HG02678 (cell line): Measurements from ENCODE around the gene PPP1R15A.
A peak's percentile ranks its signal among the peaks of the same experiment; 100 is the strongest.
"Not testable (repeated sequence)": the region's sequence is repeated elsewhere in the genome, so short reads cannot be mapped to it uniquely, and the experiment has no call there.

Experiments
- ATAC-seq: cut with Tn5 transposase; IDR thresholded peaks from one replicate; pipeline ENCODE4 v1.9.1; 2021; ENCODE audit warnings: mild to moderate bottlenecking, moderate library complexity; ENCODE audit not compliant: unreplicated experiment

The PPP1R15A gene

GRCh38 chr19:48879025-48879637, 6.9 kb downstream of the PPP1R15A start:
- no peak for ATAC-seq

GRCh38 chr19:48879696-48880095, 7.5 kb downstream of the PPP1R15A start:
- ATAC-seq = not testable (repeated sequence)

- no peak for ATAC-seq
Measured at GRCh38 chr19:48881741-48882657, 9.8 kb downstream of the PPP1R15A start.

GRCh38 chr19:48883726-48884125, 11.5 kb downstream of the PPP1R15A start:
- ATAC-seq = no peak

- ATAC-seq = no peak
Measured at GRCh38 chr19:48887861-48888612, 15.8 kb downstream of the PPP1R15A start.

GRCh38 chr19:48889496-48889895, 17.3 kb downstream of the PPP1R15A start:
- not testable (repeated sequence) for ATAC-seq

GRCh38 chr19:48890551-48890950, 18.3 kb downstream of the PPP1R15A start:
- no peak for ATAC-seq

GRCh38 chr19:48895226-48895625, 23.0 kb downstream of the PPP1R15A start:
- ATAC-seq = no peak

- no peak for ATAC-seq
Measured at GRCh38 chr19:48896191-48896720, 24.0 kb downstream of the PPP1R15A start.

GRCh38 chr19:48897181-48897580, 25.0 kb downstream of the PPP1R15A start:
- no peak for ATAC-seq

- ATAC-seq = not testable (repeated sequence)
Measured at GRCh38 chr19:48899386-48899749, 27.1 kb downstream of the PPP1R15A start.

- peak; percentile 93 for ATAC-seq
Measured at GRCh38 chr19:48899781-48900476, 27.7 kb downstream of the PPP1R15A start, which contains the start of gene NUCB1. Gene NUCB1 (plus strand): TSS chr19:48900312. CDS start chr19:48900797, 485 bp downstream.

- ATAC-seq = no peak
Measured at GRCh38 chr19:48900477-48901406, 28.5 kb downstream of the PPP1R15A start.

- not testable (repeated sequence) for ATAC-seq
Measured at GRCh38 chr19:48902291-48902690, 30.1 kb downstream of the PPP1R15A start.

GRCh38 chr19:48903788-48904187, 31.6 kb downstream of the PPP1R15A start:
- ATAC-seq = not testable (repeated sequence)

- no peak for ATAC-seq
Measured at GRCh38 chr19:48905664-48906063, 33.4 kb downstream of the PPP1R15A start.

- no peak for ATAC-seq
Measured at GRCh38 chr19:48906324-48906723, 34.1 kb downstream of the PPP1R15A start.

GRCh38 chr19:48907671-48908070, 35.5 kb downstream of the PPP1R15A start:
- no peak for ATAC-seq

GRCh38 chr19:48909424-48910077, 37.3 kb downstream of the PPP1R15A start:
- ATAC-seq = not testable (repeated sequence)
